Thyroid gland (tissue), 4 donors: ENCODE results near the gene CDH20.

ENCODE experiments used
- CTCF ChIP-seq, 6 experiments: fragments of 200-600 bp in 3 of 6; fragments of 450-650 bp in 3 of 6; sonication (generic) in 3 of 6; IDR thresholded peaks; one replicate each; pipeline ENCODE4 v1.5.1; 2016 to 2019; ENCODE audit warnings: antibody characterized with exemption in 6 of 6, mild to moderate bottlenecking in 2 of 6, inconsistent platforms in 1 of 6, moderate library complexity in 1 of 6
- POLR2A ChIP-seq, 2 donors: fragments of 450-650 bp; IDR thresholded peaks; one replicate each; pipeline ENCODE4 v1.6.1; 2017; ENCODE audit warnings: antibody characterized with exemption in 2 of 2, mild to moderate bottlenecking in 2 of 2, moderate library complexity in 1 of 2

GRCh38 chr18:61329398-61329797 lies 3.8 kb upstream of the CDH20 start:
- TF ChIP-seq CTCF (IDR thresholded peaks at IDR 0.05) = no peak
- TF ChIP-seq POLR2A (IDR thresholded peaks at IDR 0.05) = no peak
